NCI-H2029 (cell line): ENCODE data around the gene CHURC1.

Source experiments
- DNase-seq: peaks from one replicate; lab custom pipeline; 2025; lab: John Stamatoyannopoulos, UW

The CHURC1 gene

DNA sequence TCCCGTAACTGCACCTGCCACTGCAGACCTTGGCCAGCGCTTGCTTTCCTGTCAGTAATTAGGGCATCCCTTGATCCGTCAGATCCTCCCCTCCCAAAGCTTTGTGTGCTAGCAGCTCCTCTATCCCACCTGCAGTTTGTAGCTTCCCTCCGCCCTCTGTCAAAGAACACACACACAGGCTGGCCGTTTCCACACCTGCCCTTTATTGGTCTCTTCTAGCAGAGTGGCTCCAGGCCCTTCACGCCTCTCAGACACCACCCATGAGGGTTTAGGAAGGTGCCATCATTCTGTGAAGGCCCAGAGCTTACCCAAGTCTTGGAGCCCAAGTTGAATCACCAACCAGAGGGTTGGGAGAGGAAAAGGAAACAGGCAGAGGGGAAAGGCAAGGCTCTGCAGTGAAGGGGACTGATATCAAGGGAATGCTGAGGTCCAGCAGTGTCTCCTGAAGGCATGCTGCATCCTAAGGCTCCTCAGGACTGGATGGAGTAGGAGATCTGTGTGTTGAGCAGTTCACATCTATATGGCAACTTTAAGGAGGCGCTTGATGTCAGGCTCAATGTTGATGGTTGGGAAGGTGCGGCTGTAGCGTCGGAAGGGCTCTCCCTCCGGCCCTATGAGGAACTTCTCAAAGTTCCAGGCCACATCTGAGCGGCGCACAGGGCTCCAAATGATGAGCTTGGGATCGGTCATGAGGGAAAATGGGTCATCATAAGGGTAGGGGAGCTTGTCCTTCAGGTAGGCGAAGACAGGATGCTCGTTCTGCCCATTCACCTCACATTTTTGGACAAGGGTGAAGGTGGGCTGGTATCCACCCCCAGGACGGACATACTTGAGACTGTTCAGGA, 24.9 kb downstream of the CHURC1 start:
- peak; percentile 44 for DNase-seq

GRCh38 chr14:64939817-64940190, 25.5 kb downstream of the CHURC1 start:
- no peak for DNase-seq

- no peak for DNase-seq
Observed at GRCh38 chr14:64940336-64940910, 26.2 kb downstream of the CHURC1 start.

- DNase-seq = peak; percentile 67
Observed at GRCh38 chr14:64942531-64943111, 28.4 kb downstream of the CHURC1 start, which contains the start of gene GPX2. GPX2 (minus strand) TSS chr14:64942745; CDS start chr14:64942726, 19 bp downstream.

GRCh38 chr14:64943556-64943955, 29.3 kb downstream of the CHURC1 start:
- DNase-seq = no peak

- DNase-seq = no peak
Observed at GRCh38 chr14:64944041-64944440, 29.8 kb downstream of the CHURC1 start.

- DNase-seq = no peak
Observed at GRCh38 chr14:64944861-64945260, 30.6 kb downstream of the CHURC1 start.

GRCh38 chr14:64945431-64946178, 31.4 kb downstream of the CHURC1 start:
- no peak for DNase-seq

- DNase-seq = no peak
Observed at GRCh38 chr14:64946310-64947045, 32.2 kb downstream of the CHURC1 start.

DNA sequence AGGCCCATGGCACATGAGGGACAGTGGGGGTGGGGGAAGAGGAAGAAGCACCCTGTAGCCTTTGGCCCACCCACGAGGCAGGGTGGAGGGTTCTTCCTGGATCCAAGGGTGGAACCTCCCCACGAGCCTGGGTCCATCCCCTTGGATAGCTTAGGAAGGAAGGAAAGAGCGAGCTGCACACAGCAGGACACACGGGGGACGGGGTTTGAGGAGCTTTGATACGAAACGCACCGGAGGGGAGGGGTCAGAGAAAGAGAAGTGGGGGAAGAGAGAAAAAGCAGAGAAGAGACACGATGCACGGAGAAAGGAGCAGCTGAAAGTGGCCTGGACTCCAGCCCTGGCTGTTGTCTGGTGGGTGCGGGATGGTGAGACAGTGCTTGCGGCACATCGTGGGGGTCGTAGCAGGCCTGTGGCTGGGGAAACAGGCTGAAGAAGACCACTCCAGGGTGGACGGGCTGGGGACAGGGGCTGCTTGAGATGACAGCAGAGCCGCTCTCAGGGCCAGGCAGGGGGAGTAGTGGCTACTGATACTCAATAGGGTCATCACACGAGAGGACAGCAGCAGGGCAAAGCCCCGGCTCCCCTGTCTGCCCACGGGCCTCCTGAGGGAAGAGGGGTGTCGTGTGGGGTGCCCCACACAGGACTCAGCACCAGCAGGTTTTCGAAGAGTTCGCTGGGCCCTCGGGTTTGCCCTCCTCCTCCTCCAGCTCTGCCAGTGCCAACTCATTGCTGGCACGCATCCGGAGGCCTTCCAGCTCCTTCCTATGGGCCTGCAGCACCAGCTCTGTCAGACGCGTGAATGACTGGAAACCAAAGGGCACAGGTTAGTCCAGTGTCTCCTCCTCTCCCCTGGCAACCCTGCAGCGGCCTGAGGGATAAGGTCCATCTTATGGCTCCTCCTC, 33.7 kb downstream of the CHURC1 start:
- DNase-seq = no peak

GRCh38 chr14:64948612-64949210, 34.5 kb downstream of the CHURC1 start:
- DNase-seq = no peak

GRCh38 chr14:64950889-64951288, 36.6 kb downstream of the CHURC1 start:
- DNase-seq = no peak

DNA sequence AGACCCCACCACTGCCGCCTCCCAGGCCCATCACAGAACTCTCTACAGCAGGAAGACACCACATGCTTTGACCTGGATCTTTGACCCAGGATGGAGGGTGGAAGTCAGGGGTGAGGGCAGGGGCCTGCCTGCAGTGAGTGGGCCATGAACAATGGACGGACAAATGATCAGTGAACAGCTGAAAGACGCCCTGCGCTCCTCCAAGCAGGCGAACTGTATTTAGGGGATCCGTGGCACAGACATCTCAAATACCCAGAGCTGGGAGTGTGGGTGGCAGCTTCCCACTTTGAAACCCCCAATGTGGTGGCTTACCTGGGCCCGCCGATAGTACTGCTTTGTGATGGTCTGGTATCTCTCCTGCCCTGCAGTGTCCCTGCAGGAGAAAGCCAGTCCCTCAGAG, 37.0 kb downstream of the CHURC1 start:
- no peak for DNase-seq

DNA sequence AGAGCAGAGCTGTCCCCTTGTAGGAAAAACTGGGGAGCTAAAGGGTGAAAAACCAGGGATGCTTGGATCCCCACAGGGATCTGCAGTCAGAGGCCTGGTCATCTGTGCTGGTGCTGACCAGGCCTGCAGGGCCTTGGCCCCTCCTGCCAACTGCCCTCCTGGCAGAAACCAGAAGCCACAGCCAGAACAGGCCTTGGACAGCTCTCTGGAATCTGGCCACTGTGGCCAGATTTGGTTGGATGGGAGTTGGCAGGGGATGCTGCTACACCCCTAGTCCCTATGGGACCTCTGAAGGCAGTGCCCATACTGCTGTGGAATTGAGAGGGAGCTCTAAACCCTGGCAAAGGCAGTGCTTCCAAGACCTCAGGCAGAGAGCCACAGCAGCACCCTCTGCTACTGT, 37.5 kb downstream of the CHURC1 start:
- DNase-seq = no peak

- DNase-seq = no peak
Observed at GRCh38 chr14:64952598-64953309, 38.5 kb downstream of the CHURC1 start.

- DNase-seq = no peak
Observed at GRCh38 chr14:64953310-64953654, 39.0 kb downstream of the CHURC1 start.

DNA sequence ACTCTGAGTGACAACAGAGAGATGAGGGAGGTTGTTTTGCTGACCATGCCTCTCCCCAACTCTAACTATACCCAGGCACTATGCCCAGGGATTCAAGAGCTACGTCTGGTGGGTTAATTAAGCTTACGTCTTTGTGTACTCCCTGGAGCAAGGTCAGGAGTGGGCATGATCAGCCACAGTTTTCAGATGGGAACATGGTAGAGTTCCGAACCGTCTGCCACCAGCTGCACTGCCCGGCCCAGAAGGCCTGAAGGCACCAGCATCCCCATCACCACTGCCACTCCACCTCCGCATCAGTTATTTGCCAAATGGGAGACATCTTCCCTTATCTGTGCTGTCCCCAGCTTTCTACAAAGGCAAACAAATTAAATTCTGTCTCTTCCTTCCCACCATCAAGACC, 39.4 kb downstream of the CHURC1 start:
- DNase-seq = no peak

DNA sequence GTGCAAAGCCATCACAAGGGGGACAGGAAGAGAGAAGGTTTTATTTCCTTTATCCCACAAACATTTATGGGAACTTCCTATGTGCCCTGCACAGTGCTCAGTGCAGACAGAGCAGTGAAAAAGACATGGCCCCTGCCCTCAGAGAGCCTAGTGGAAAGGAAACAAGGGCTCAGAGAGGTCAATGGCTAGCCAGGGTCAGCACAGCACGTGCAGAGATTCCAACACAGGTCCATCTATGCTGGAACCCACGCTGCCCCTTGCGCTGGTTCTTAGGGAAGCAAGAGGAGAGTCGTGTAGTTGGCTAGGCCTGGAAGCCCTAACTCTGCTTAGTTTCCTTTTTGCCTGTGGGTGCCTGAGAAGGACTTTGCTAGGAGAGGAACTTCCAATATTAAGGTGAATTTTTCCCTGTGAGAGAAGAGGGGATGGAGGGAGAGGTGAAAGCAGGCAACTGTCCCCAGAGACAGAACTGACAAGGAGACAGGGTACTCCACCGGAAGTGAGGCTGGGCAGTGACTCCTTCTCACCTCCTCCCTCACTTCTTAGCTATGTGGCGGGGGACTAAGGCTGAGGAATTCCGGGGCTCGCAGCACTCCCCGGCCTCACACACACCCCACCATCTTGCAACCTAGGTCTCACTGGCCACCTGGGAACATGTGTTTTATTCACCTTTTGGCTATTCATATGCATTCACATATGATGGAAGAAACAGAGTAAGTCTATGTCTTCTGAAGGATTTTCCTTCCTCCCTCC, 40.4 kb downstream of the CHURC1 start:
- DNase-seq = no peak

GRCh38 chr14:64955297-64955696, 41.0 kb downstream of the CHURC1 start:
- no peak for DNase-seq
